ENCODE results near the gene MTFP1.

Gene MTFP1

DNA sequence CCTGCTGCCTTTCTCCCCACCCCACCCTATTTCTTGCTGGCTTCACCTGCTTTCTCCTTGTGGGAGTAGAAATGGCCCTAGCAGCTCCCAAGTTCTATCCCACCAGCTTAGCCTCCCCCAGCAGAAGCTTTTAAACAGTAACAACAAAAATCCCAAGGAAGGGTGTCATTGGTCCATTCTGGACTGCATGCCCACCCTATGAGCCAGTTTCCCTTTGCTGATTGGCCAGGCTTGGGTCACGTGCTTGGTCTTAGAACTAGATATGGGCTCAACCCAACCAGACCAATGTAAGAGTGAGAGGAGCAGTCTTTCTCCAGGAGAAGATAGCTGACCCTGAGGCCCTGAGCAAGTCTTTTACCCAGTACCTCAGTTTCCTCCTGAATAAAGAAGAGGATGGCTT lies 2.3 kb downstream of the MTFP1 start:
- peaks cover 31% of the 10 kb centered on the region for H3K4me1 Mint-ChIP-seq (ENCODE audit: low read depth)
- no peak overlapping the region for H3K4me3 Mint-ChIP-seq
- peaks cover 48% of the 10 kb centered on the region for H3K36me3 Mint-ChIP-seq (ENCODE audit: low read depth)
- no peak for DNase-seq
- no peaks in the 10 kb centered on the region for H3K27me3 Mint-ChIP-seq
- no peak overlapping the region for H3K27ac Mint-ChIP-seq
- no peaks in the 10 kb centered on the region for H3K9me3 Mint-ChIP-seq

DNA sequence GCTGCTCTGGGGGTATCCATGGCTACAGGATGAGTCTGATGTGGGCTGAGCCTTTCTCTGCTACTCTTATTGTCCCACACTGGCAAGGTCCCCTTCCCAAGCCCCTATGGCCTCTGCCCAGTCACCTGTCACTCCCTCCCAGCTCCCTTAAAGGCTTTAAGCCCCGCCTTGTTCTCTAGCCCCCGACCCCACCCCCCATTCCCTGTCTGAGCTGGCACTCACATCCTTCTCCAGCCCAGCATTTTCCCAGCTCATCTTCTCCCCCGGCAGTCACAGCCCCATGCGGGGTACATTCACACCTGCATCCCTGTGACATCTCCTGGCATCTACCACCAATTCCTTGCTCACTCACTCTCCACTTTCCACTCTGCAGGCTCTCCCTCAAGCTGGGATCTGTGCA lies 4.3 kb downstream of the MTFP1 start:
- H3K9me3 Mint-ChIP-seq = peaks cover 2% of the 10 kb centered on the region
- no peaks in the 10 kb centered on the region for H3K27me3 Mint-ChIP-seq
- peaks cover 45% of the 10 kb centered on the region for H3K36me3 Mint-ChIP-seq (ENCODE audit: low read depth)
- no peak overlapping the region for H3K27ac Mint-ChIP-seq
- no peak for DNase-seq
- H3K4me3 Mint-ChIP-seq = no peak overlapping the region
- peaks cover 41% of the 10 kb centered on the region for H3K4me1 Mint-ChIP-seq (ENCODE audit: low read depth)

DNA sequence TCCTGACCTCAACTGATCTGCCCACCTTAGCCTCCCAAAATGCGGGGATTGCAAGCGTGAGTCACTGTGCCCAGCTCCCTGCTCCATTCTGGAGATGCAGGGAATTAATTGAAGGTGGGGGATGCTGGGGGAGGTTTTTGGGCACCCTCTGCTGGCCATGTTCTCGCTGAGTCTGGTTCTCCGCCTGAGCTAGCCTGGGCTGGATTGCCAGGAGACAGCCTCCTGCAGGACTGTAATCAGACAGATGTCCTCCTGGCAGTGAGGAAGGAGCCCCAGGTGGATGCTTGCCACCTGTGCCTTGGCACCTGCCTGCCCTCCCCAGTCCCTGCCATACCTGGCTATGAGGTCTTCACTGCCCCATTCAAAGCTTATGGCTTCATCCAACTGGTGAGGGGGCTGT lies 5.4 kb downstream of the MTFP1 start:
- peaks cover 44% of the 10 kb centered on the region for H3K4me1 Mint-ChIP-seq (ENCODE audit: low read depth)
- H3K36me3 Mint-ChIP-seq (ENCODE audit: low read depth) = peaks cover 47% of the 10 kb centered on the region
- H3K27ac Mint-ChIP-seq = no peak overlapping the region
- no peaks in the 10 kb centered on the region for H3K27me3 Mint-ChIP-seq
- peaks cover 11% of the 10 kb centered on the region for H3K9me3 Mint-ChIP-seq
- no peak overlapping the region for H3K4me3 Mint-ChIP-seq
- no peak for DNase-seq

DNA sequence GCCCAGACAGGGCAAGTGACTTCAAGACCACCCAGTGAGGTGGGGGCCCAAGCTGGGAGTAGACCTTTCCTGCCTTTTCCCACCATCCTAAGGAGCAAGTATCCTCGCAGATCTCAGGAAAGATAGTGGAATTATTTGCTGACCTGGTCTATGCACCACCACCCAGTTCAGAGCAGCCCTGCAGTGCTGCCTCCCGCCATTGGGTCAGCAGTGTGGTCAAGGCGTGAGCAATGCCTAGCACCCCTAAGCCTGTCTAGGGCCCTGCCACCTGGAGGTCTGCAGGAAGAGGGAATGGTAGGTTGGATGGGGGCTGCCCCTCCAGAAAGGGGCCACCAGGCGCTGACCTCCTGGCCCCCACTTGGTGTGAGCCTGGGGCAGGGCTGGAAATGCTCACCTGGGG lies 6.5 kb downstream of the MTFP1 start:
- Mint-ChIP-seq H3K27me3 (no peaks in the 10 kb centered on the region), H3K9me3 (peaks cover 12% of the 10 kb centered on the region), H3K4me3 (no peak overlapping the region), H3K4me1 (ENCODE audit: low read depth) (peaks cover 34% of the 10 kb centered on the region), H3K36me3 (ENCODE audit: low read depth) (peaks cover 38% of the 10 kb centered on the region), H3K27ac (no peak overlapping the region)
- no peak for DNase-seq

DNA sequence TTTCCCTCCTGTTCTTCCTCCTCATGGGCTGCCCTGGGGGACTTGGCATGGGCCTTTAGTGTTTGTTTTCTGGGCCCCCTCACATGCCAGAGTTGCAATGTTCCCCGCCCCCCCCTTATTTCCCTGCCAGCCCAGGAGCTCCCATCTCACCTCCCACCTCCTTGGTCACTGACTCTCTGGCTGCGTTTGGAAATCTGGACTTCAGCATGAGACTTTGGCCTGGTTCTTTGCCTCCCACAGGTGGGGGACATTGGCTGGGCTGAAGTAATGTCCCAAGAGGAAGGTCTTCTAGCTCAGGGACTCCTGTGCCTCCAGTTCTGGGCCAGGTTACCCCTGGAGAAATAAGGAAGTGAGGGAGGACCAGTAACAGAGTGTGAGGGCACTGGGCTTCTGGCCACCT lies 7.0 kb downstream of the MTFP1 start:
- Mint-ChIP-seq H3K4me3 (no peak overlapping the region), H3K27me3 (no peaks in the 10 kb centered on the region), H3K4me1 (ENCODE audit: low read depth) (peaks cover 30% of the 10 kb centered on the region), H3K36me3 (ENCODE audit: low read depth) (peaks cover 33% of the 10 kb centered on the region), H3K9me3 (peaks cover 12% of the 10 kb centered on the region), H3K27ac (no peak overlapping the region)
- DNase-seq = no peak

DNA sequence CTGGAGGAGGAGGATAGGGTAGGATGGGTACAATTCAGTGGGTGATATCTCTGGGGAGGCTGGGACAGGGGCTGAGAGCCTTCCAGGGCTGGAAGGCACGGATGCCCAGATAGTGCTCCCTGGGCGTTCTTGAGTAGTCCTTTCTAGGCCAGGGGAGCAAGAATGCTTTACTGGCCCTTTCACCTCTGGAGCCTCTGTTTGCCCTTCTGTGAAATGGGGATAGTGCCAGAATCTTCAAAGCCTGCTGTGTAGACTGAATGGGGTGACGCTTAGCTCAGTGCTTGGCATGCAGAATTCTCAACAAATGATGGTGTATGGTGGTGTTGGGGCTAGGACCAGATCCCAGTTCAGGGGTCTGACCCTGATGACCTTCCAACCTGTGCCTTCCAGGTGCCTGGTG lies 7.7 kb downstream of the MTFP1 start:
- no peak for DNase-seq
- Mint-ChIP-seq H3K36me3 (ENCODE audit: low read depth) (peaks cover 28% of the 10 kb centered on the region), H3K4me1 (ENCODE audit: low read depth) (peaks cover 30% of the 10 kb centered on the region), H3K27ac (no peak overlapping the region), H3K4me3 (no peak overlapping the region), H3K27me3 (peaks cover 1% of the 10 kb centered on the region), H3K9me3 (peaks cover 12% of the 10 kb centered on the region)

DNA sequence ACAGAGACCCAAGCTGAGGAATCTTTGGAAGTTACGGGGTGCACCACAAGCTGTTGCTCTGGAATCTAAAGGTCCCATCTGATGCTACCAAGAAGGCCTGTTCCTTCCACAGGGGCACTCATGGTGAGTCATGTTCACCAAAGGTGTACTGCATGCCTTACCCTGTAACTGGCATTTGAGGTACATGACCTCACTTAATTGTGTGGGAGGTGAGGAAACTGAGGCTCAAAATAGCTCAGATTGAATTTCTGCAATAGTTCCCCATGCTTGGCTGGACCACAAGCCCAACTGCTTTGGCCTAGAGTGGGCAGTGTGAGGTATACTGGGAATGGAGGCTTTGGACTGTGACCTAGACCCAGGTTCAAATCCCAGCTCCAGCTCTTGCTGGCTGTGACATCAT lies 8.2 kb downstream of the MTFP1 start:
- Mint-ChIP-seq H3K4me1 (ENCODE audit: low read depth) (peaks cover 30% of the 10 kb centered on the region), H3K27me3 (peaks cover 7% of the 10 kb centered on the region), H3K9me3 (peaks cover 12% of the 10 kb centered on the region), H3K36me3 (ENCODE audit: low read depth) (peaks cover 22% of the 10 kb centered on the region), H3K4me3 (no peak overlapping the region), H3K27ac (peak overlapping the region; percentile 33)
- DNase-seq = no peak

DNA sequence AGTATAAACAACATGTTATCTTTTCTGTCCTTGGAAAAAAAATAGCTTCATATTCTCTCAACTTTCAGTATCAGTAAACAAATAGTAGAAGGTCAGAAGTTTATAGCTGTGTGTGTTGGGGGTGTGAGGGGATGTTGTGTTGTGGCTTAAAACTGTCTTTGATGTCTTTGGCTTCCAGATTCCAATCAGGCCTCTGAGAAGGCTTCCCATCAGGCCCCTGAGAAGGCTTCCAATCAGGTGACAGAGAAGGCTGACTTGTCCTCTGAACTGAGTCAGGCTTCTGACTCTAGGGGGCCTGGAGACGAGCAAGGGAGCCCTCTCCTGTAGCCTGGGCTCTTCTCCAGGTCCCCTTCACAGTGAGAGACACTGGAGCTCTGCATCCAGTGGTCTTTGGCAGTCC lies 9.3 kb downstream of the MTFP1 start:
- Mint-ChIP-seq H3K27ac (peak overlapping the region; percentile 94), H3K9me3 (peaks cover 12% of the 10 kb centered on the region), H3K4me1 (ENCODE audit: low read depth) (peaks cover 30% of the 10 kb centered on the region), H3K27me3 (peaks cover 14% of the 10 kb centered on the region), H3K4me3 (peak overlapping the region; percentile 78), H3K36me3 (ENCODE audit: low read depth) (peaks cover 15% of the 10 kb centered on the region)
- DNase-seq = no peak

DNA sequence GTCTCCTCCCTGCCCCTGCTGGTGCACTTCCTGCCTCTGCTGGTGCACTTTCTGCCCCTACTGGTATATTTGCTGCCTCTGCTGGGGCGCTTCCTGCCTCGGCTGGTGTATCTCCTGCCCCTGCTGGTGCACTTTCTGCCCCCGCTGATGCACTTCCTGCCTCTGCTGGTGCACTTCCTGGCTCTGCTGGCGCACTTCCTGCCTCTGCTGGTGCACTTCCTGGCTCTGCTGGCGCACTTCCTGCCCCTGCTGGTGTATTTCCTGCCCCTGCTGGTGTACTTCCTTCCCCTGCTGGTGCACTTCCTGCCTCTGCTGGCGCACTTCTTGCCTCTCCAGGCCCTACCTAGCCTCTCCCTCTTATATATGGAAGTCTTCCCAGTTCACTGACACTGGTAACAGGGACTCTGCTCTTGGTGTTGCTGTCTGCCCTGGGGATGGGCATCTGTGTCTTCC lies 10.1 kb downstream of the MTFP1 start:
- H3K36me3 Mint-ChIP-seq (ENCODE audit: low read depth) = peaks cover 13% of the 10 kb centered on the region
- H3K27ac Mint-ChIP-seq = peak overlapping the region; percentile 94
- H3K4me1 Mint-ChIP-seq (ENCODE audit: low read depth) = peaks cover 30% of the 10 kb centered on the region
- H3K4me3 Mint-ChIP-seq = peak overlapping the region; percentile 78
- H3K27me3 Mint-ChIP-seq = peaks cover 21% of the 10 kb centered on the region
- peak; percentile 81 for DNase-seq
- H3K9me3 Mint-ChIP-seq = peaks cover 12% of the 10 kb centered on the region

DNA sequence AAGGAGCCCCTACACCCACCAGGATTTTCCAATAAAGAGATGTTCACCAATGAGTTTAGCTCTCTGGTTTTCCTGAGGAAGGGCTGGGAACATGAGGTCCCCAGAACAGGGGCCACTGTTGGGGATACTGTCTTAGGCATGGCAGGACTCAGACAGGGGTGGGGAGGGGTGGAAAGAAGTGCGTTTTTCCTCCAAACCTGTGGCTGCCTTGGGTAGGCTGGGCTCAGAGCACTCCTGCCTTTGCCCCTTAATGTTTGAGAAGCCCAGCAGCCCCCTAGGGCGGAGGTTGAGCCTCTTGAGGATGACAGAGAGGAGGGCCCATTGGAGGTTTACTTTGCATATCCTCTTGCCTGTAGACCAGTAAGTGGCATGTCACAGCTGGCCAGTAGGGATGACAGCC lies 10.6 kb downstream of the MTFP1 start:
- no peak for DNase-seq
- Mint-ChIP-seq H3K9me3 (peaks cover 12% of the 10 kb centered on the region), H3K27me3 (peaks cover 25% of the 10 kb centered on the region), H3K4me1 (ENCODE audit: low read depth) (peaks cover 31% of the 10 kb centered on the region), H3K27ac (peak overlapping the region; percentile 94), H3K4me3 (peak overlapping the region; percentile 78), H3K36me3 (ENCODE audit: low read depth) (peaks cover 13% of the 10 kb centered on the region)

DNA sequence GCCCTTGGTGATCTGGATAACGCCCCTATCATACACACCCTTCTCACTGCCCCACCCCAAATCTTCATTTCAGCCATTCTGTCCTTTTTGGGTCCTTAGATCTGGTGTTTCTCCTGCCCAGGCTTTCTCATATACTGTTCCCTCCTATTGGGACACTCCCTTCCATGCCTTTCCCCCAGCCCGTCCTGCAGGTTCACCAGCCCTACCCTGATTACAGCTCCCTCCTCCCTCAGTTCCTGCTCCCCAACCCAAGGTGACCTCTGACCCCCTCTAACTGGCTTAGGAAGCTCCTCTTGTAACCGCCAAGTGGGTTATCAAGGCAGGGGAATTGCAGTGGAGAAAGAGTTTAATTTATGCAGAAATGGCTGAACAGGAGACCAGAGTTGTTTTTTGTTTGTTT lies 13.0 kb downstream of the MTFP1 start:
- peaks cover 40% of the 10 kb centered on the region for H3K27me3 Mint-ChIP-seq
- H3K4me1 Mint-ChIP-seq (ENCODE audit: low read depth) = peaks cover 38% of the 10 kb centered on the region
- no peak overlapping the region for H3K27ac Mint-ChIP-seq
- H3K4me3 Mint-ChIP-seq = no peak overlapping the region
- H3K36me3 Mint-ChIP-seq (ENCODE audit: low read depth) = peaks cover 13% of the 10 kb centered on the region
- DNase-seq = no peak
- H3K9me3 Mint-ChIP-seq = peaks cover 14% of the 10 kb centered on the region

DNA sequence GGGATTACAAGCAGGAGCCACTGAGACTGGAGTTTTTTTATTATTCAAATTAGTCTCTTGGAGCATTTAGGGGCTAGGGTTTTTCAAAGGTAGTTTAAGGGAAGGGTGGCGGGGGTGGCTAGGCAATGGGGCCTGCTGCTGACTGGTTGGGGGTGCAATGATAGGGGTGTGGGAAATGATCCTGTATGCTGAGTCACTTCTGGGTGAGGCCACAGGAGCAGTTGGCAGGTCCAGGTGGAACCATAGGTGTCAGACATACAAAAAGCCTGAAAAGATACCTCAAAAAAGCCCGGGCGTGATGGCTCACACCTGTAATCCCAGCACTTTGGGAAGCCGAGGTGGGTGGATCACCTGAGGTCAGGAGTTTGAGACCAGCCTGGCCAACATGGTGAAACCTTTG lies 13.7 kb downstream of the MTFP1 start:
- Mint-ChIP-seq H3K36me3 (ENCODE audit: low read depth) (peaks cover 13% of the 10 kb centered on the region), H3K4me1 (ENCODE audit: low read depth) (peaks cover 32% of the 10 kb centered on the region), H3K9me3 (peaks cover 14% of the 10 kb centered on the region), H3K27ac (no peak overlapping the region), H3K4me3 (no peak overlapping the region), H3K27me3 (peaks cover 40% of the 10 kb centered on the region)
- DNase-seq = no peak

DNA sequence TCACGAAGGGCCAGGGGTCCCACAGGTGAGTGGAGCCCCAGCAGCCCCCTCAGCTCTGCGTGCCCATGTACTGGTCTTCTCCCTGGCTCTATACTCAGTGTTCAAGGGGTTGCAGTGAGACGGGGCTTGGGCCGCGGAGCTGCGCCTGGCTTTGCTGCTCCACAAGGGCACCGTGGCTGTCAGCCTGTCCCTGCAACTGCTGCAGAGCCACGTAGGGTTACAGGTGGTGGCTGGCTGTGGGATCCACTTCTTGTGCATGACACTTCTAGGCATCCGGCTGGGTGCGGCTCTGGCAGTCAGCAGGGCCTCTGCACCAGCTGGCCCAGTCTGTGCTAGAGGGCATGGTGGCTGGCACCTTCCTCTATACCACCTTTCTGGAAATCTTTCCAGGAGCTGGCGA lies 14.3 kb downstream of the MTFP1 start:
- Mint-ChIP-seq H3K4me3 (no peak overlapping the region), H3K9me3 (peaks cover 12% of the 10 kb centered on the region), H3K4me1 (ENCODE audit: low read depth) (peaks cover 26% of the 10 kb centered on the region), H3K27me3 (peaks cover 40% of the 10 kb centered on the region), H3K36me3 (ENCODE audit: low read depth) (peaks cover 11% of the 10 kb centered on the region), H3K27ac (no peak overlapping the region)
- no peak for DNase-seq

DNA sequence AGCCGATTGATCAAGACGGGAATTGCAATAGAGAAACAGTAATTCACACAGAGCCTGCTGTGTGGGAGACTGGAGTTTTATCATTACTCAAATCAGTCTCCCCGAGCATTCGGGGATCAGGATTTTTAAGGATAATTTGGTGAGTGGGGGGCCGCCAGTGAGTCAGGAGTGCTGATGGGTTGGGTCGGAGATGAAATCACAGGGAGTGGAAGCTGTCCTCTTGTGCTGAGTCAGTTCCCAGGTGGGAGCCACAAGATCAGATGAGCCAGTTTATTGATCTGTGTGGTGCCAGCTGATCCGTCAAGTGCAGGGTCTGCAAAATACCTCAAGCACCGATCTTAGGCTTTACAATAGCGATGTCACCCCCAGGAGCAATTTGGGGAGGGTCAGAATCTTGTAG lies 15.5 kb downstream of the MTFP1 start:
- peaks cover 17% of the 10 kb centered on the region for H3K4me1 Mint-ChIP-seq (ENCODE audit: low read depth)
- DNase-seq = no peak
- peaks cover 3% of the 10 kb centered on the region for H3K9me3 Mint-ChIP-seq
- peaks cover 47% of the 10 kb centered on the region for H3K27me3 Mint-ChIP-seq
- no peak overlapping the region for H3K27ac Mint-ChIP-seq
- H3K36me3 Mint-ChIP-seq (ENCODE audit: low read depth) = no peaks in the 10 kb centered on the region
- H3K4me3 Mint-ChIP-seq = no peak overlapping the region

DNA sequence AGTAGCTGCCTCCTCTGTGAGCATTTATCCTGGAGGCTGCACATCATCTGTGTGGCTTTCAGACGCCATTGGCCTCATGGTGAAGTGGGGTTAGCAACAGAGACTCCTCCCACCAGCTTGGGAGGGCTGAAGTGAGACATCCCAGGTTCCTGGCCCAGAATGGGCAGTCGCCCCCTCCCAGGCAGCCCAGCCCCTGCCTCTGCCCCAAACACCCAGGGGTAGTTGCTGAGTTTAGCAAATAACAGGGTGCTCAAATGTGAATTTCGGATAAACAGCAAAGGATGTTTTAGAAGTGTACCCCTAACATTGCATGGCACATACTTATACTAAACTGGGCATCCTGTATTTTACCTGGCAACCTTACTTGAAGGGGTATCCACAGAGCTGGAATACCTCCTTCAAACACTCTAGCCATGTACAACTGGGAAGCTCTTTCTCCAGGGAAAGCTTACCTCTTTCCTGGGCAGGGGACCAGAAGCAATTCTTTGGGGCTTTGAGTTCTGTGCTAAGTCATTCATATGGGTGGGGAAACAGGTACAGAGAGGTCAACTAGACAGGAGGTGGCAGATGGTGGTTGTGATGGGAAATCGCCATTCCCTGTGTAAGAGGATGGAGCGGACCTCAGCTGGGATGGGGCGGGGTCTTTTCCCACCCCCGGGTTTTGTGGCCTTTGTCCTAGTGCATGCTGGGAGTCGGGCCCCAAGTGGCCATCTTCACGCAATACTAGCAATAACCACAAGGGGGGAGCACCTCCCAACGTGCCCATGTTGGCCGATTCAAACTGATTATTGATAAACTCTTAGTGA lies 19.3 kb downstream of the MTFP1 start:
- Mint-ChIP-seq H3K4me3 (no peak overlapping the region), H3K9me3 (peaks cover 3% of the 10 kb centered on the region), H3K27ac (peak overlapping the region; percentile 80), H3K36me3 (ENCODE audit: low read depth) (no peaks in the 10 kb centered on the region), H3K4me1 (ENCODE audit: low read depth) (peaks cover 16% of the 10 kb centered on the region), H3K27me3 (peaks cover 53% of the 10 kb centered on the region)
- peak; percentile 64 for DNase-seq

Measured in activated T-cell treated with anti-CD3 and anti-CD28 coated beads, Interleukin-2, amount 50 U/mL, for 24 hours (primary cell).